Tibial nerve (tissue), 4 donors: Measurements from ENCODE around the gene KIFBP.
"Not testable (repeated sequence)": the region's sequence is repeated elsewhere in the genome, so short reads cannot be mapped to it uniquely, and the experiment has no call there.

ENCODE experiments used
- EP300 ChIP-seq, 2 donors: sonication (generic); formaldehyde crosslinking; IDR thresholded peaks; one replicate each; pipeline ENCODE4 v1.6.1; 2017; ENCODE audit warnings: antibody characterized with exemption in 2 of 2, mild to moderate bottlenecking in 1 of 2
- POLR2A ChIP-seq, 2 donors: fragments of 450-650 bp; IDR thresholded peaks; one replicate each; pipeline ENCODE4 v1.6.1; 2017; ENCODE audit warnings: antibody characterized with exemption in 2 of 2, mild to moderate bottlenecking in 2 of 2, moderate library complexity in 2 of 2
- TF ChIP-seq, protein P1 (sequence below), 5 experiments: fragments of 200-600 bp in 3 of 5; fragments of 450-650 bp in 2 of 5; sonication (generic) in 3 of 5; IDR thresholded peaks; one replicate each; pipeline ENCODE4 v1.5.1; 2016 to 2019; ENCODE audit warnings: antibody characterized with exemption in 5 of 5, mild to moderate bottlenecking in 3 of 5, moderate library complexity in 2 of 5

DNA sequence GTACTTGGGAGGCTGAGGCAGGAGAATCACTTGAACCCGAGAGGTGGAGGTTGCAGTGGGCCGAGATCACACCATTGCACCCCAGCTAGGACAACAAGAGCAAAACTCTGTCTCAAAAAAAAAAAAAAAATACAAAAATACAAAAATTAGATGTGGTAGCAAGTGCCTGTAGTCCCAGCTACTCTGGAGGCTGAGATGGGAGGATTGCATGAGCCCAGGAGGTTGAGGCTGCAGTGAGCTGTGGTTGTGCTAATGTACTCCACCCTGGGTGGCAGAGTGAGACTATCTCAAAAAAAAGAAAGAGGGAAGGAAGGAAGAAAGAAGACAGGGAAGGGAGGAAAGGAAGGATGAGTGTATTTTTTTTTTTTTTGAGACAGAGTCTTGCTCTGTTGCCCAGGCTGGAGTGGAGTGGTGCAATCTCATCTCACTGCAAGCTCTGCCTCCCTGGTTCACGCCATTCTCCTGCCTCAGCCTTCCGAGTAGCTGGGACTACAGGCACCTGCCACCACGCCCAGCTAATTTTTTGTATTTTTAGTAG is 12.6 kb upstream of the KIFBP start:
- TF ChIP-seq, protein P1, sequence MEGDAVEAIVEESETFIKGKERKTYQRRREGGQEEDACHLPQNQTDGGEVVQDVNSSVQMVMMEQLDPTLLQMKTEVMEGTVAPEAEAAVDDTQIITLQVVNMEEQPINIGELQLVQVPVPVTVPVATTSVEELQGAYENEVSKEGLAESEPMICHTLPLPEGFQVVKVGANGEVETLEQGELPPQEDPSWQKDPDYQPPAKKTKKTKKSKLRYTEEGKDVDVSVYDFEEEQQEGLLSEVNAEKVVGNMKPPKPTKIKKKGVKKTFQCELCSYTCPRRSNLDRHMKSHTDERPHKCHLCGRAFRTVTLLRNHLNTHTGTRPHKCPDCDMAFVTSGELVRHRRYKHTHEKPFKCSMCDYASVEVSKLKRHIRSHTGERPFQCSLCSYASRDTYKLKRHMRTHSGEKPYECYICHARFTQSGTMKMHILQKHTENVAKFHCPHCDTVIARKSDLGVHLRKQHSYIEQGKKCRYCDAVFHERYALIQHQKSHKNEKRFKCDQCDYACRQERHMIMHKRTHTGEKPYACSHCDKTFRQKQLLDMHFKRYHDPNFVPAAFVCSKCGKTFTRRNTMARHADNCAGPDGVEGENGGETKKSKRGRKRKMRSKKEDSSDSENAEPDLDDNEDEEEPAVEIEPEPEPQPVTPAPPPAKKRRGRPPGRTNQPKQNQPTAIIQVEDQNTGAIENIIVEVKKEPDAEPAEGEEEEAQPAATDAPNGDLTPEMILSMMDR (IDR thresholded peaks at IDR 0.05), result not testable (repeated sequence)
- TF ChIP-seq POLR2A, EP300 (IDR thresholded peaks at IDR 0.05): not testable (repeated sequence)
